ENCODE results near the gene CD8B.

The CD8B gene

DNA sequence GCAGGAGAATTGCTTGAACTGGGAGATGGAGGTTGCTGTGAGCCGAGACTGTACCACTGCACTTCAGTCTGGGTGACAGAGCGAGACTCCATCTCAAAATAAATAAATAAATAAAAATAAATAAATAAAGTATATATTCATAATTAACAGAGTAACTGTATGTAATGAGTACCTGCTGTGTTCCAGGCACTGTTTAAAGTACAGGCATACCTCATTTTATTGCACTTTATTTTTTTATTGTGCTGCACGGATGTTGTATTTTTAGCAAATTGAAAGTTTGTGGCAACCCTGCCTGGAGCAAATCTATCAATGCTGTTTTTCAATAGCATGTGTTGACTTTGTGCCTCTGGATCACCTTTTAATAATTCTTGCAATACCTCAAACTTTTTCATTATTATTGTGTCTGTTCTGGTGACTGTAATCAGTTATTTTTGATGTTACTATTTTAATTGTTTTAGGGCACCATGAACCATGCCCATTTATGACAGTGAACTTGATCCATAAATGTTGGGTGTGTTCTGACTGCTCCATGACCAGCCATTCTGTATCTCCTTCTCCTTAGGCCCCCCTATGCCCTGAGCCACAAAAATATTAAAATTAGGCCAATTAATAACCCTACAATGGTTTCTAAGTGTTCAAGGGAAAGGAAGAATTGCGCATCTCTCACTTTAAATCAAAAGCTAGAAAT, 43.4 kb downstream of the CD8B start:
- DNase-seq (ENCODE audit: insufficient read length, low spot score) (no peak), FAIRE-seq (no peak)
- TF ChIP-seq POLR2A (IDR thresholded peaks at IDR 0.05; ENCODE audit: low read depth, low read length), result no peak

DNA sequence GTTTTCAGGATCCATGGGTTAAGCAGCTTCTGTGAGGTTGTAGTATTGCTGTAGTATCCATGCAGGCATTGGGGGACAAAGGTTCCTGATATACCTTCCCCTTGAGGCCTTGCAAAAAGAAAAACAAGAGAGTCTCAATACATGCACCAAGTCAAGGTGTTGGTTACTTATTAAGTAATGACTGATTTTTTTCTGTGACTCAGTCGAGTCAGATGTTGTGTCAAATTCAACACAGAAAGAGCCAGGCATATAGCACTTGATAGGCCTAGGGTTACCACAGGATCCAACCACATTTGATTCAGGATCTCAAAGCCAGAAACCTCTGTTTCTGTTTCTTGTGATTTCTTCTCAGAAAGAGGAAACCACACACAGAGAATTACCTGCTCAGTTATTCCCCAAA, 46.1 kb downstream of the CD8B start:
- TF ChIP-seq POLR2A (IDR thresholded peaks at IDR 0.05; ENCODE audit: low read depth, low read length), result no peak
- FAIRE-seq (no peak), DNase-seq (ENCODE audit: insufficient read length, low spot score) (no peak)

- no peak for TF ChIP-seq POLR2A (IDR thresholded peaks at IDR 0.05; ENCODE audit: low read depth, low read length)
- FAIRE-seq (no peak), DNase-seq (ENCODE audit: insufficient read length, low spot score) (no peak)
Measured at GRCh38 chr2:86809481-86810121, 52.1 kb downstream of the CD8B start.

DNA sequence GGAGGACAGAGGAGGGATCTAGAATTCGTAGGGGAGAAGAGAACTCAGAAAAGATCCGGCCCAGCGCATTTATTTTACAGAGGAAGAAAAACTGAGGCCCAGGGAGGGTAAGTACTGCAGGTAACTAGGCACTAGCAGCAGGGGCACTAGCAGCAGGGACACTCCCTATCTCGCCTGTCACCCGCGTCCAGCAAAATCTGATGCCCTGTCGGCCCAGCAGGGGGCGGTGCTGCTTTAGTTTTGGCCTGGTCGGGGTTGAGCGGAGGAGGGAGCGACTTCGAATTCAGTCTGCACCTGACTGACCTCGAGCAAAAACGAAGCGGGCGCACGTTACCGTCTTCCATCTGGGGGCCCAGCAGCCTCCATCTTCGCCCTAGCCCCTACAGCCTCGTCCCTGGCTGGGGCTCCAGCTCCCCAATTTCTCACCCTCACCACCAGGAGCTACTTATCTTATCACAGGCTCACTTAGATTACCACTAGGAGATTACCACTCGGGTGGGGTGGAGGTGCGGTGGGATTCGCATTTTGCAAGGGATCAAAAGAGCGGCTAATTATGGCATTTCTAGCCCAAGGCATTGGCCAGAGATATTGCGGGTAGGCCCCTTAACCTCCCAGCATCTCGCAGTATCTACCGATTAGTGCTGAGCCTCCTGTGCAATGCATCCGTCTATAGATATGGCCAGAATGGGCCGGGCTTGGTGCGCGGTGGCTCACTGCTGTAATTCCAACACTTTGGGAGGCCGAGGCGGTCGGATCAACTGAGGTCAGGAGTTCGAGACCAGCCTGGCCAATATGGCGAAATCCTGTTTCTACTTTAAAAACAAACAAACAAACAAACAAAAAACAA, 53.1 kb downstream of the CD8B start:
- FAIRE-seq, result no peak
- no peak for TF ChIP-seq POLR2A (IDR thresholded peaks at IDR 0.05; ENCODE audit: low read depth, low read length)
- DNase-seq (ENCODE audit: insufficient read length, low spot score), result peak; percentile 95

- DNase-seq (ENCODE audit: insufficient read length, low spot score) (no peak), FAIRE-seq (no peak)
- no peak for TF ChIP-seq POLR2A (IDR thresholded peaks at IDR 0.05; ENCODE audit: low read depth, low read length)
Measured at GRCh38 chr2:86807468-86808275, 54.0 kb downstream of the CD8B start.

- no peak for DNase-seq (ENCODE audit: insufficient read length, low spot score)
- FAIRE-seq, result no peak
- TF ChIP-seq POLR2A (IDR thresholded peaks at IDR 0.05; ENCODE audit: low read depth, low read length), result no peak
Measured at GRCh38 chr2:86807133-86807467, 54.6 kb downstream of the CD8B start.

GRCh38 chr2:86806059-86806857, 55.4 kb downstream of the CD8B start:
- FAIRE-seq (no peak), DNase-seq (ENCODE audit: insufficient read length, low spot score) (no peak)
- TF ChIP-seq POLR2A (IDR thresholded peaks at IDR 0.05; ENCODE audit: low read depth, low read length), result no peak

- no peak for TF ChIP-seq POLR2A (IDR thresholded peaks at IDR 0.05; ENCODE audit: low read depth, low read length)
Measured at GRCh38 chr2:86800856-86801567, 60.7 kb downstream of the CD8B start.

GRCh38 chr2:86794861-86795260, 66.8 kb downstream of the CD8B start:
- no peak for TF ChIP-seq POLR2A (IDR thresholded peaks at IDR 0.05; ENCODE audit: low read depth, low read length)
- DNase-seq (ENCODE audit: insufficient read length, low spot score), result no peak
- no peak for FAIRE-seq

More at GRCh38 chr2:86800856-86801567, 60.7 kb downstream of the CD8B start:
- DNase-seq (ENCODE audit: insufficient read length, low spot score), result no peak
- FAIRE-seq, result no peak

- FAIRE-seq (no peak), DNase-seq (ENCODE audit: insufficient read length, low spot score) (no peak)
- no peak for TF ChIP-seq POLR2A (IDR thresholded peaks at IDR 0.05; ENCODE audit: low read depth, low read length)
Measured at GRCh38 chr2:86793752-86794151, 67.9 kb downstream of the CD8B start.

- no peak for DNase-seq (ENCODE audit: insufficient read length, low spot score)
- no peak for FAIRE-seq
- no peak for TF ChIP-seq POLR2A (IDR thresholded peaks at IDR 0.05; ENCODE audit: low read depth, low read length)
Measured at GRCh38 chr2:86791573-86791972, 70.1 kb downstream of the CD8B start.

Data from H54 (cell line).